ENCODE results near the gene VTCN1.

DNA sequence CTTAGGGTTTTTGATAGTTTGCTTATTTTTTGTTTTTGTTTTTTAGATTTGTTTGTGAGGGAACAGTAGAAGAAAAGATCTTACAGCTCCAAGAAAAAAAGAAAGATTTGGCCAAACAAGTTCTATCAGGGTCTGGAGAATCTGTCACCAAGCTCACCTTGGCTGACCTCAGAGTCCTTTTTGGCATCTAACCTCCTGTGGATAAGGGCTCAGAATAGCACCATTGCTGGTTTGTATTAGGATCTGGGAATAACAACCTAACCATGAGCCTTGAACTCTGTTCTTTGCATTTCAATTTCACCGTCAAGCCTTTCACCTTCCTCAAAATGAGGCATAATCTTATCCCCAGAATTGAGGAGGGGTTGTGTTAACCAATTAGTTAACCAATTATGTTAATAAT lies 109.4 kb downstream of the VTCN1 start:
- TF ChIP-seq CTCF (IDR thresholded peaks at IDR 0.05) (no peak), POLR2AphosphoS5 (IDR thresholded peaks at IDR 0.05) (no peak), POLR2A (IDR thresholded peaks at IDR 0.05) (no peak)

Measured in suprapubic skin (tissue), 4 donors.